Brain microvascular endothelial cell (primary cell): Measurements from ENCODE around the gene RNFT2.

ENCODE experiments used
- DNase-seq: peaks from one replicate; pipeline ENCODE4 v3.0.0-alpha.2; 2020
- H3K27ac ChIP-seq: fragments of 250-450 bp; sonication (Bioruptor Pico); 2 replicates; pipeline ENCODE4 v1.5.1; 2020; ENCODE audit warnings: mild to moderate bottlenecking, moderate library complexity
- H3K27me3 ChIP-seq: fragments of 250-450 bp; sonication (Bioruptor Pico); replicated peaks from 2 replicates; pipeline ENCODE4 v1.5.1; 2020; ENCODE audit warnings: mild to moderate bottlenecking
- H3K36me3 ChIP-seq: fragments of 250-450 bp; sonication (Bioruptor Pico); replicated peaks from 2 replicates; pipeline ENCODE4 v1.5.1; 2020; ENCODE audit warnings: mild to moderate bottlenecking
- H3K4me3 ChIP-seq: 2 replicates; pipeline ENCODE4 v1.5.1; 2011; ENCODE audit warnings: low read depth, mild to moderate bottlenecking, control low read depth, low read length, moderate library complexity
- CTCF ChIP-seq: IDR thresholded peaks from 2 replicates; pipeline ENCODE4 v1.5.1; 2011; ENCODE audit warnings: low read depth, mild to moderate bottlenecking, moderate library complexity, low read length, control low read depth, inconsistent platforms; ENCODE audit errors: missing control alignments
- in situ Hi-C: cut with HindIII; loops from 2 replicates; pipeline ENCODE4 v1.10.0; 2017; ENCODE audit warnings: low sequenced_read_pairs, low pct_ligation_motif_present

Gene RNFT2

GRCh38 chr12:116878567-116879508 is 140.7 kb downstream of the RNFT2 start:
- H3K4me3 ChIP-seq, result peak overlapping the region; percentile 5
- DNase-seq, result no peak
- peaks cover 62% of the 10 kb centered on the region for H3K27me3 ChIP-seq
- no peaks in the 10 kb centered on the region for H3K36me3 ChIP-seq
- H3K27ac ChIP-seq, result no peak overlapping the region
- in situ Hi-C loops, result no loop called here
- TF ChIP-seq CTCF, result no peak

GRCh38 chr12:116879509-116880212 is 141.5 kb downstream of the RNFT2 start:
- H3K36me3 ChIP-seq, result no peaks in the 10 kb centered on the region
- no peak for DNase-seq
- peaks cover 62% of the 10 kb centered on the region for H3K27me3 ChIP-seq
- no peak overlapping the region for H3K4me3 ChIP-seq
- no peak overlapping the region for H3K27ac ChIP-seq
- TF ChIP-seq CTCF, result no peak
- in situ Hi-C loops, result no loop called here

DNA sequence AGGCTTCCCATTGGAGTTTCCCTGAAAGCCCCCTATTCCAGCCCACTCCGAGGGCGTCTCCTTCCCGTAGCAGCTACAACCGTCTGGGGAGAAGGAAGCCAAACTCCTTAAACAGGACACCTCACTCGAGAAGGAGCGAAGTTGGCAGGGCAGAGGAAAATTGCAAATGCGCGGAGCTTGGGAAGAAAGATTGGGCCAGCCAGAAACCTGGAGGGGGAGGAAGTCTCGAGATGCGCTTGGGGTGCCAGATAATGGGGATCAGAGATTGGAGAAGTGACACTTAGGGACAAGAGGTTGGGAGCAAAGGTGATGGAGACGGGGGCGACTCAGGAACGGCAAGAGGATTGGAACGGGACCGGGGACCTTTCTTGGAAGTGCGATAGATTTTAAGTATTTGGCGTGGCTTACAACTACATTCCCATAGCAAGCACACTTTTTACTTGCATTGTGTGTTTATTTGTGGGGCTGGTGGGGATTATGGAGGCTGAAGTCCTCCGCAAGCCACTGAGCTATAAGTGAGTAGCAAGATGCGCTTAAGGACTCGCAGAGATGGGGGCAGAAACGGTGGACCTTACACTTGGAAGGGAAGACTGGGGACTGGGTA is 142.2 kb downstream of the RNFT2 start:
- H3K4me3 ChIP-seq, result no peak overlapping the region
- H3K27me3 ChIP-seq, result peaks cover 62% of the 10 kb centered on the region
- no peak for TF ChIP-seq CTCF
- no peaks in the 10 kb centered on the region for H3K36me3 ChIP-seq
- no peak for DNase-seq
- in situ Hi-C loops, result no loop called here
- no peak overlapping the region for H3K27ac ChIP-seq

DNA sequence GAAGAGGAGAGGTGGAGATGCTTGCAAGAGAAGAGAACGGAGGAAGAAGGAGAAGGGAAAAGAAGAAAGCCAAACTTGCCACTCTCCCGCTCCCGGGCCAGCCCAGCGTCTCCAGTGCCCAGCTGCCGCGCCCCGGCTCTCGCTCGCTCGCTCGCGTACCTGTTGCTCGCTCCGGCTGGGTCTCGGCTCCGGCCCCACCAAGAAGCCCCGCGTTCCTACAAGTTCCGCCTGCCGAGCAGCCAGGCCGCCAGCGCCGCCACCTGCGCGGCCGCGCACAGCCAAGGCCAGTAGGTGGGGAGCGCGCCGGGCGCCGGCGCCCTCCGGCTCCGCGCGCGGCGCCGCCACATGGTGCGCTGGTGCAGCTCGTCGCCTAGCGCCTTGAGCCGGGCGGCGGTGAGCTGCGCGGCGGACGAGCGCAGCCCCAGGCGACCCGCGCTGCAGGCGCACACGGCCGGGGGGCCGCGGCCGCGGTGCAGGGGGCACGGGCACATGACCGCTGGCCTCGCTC is 142.8 kb downstream of the RNFT2 start:
- no peak overlapping the region for H3K4me3 ChIP-seq
- no peak for DNase-seq
- H3K27me3 ChIP-seq, result peaks cover 60% of the 10 kb centered on the region
- no peaks in the 10 kb centered on the region for H3K36me3 ChIP-seq
- in situ Hi-C loops, result no loop called here
- no peak for TF ChIP-seq CTCF
- no peak overlapping the region for H3K27ac ChIP-seq

- H3K36me3 ChIP-seq, result no peaks in the 10 kb centered on the region
- DNase-seq, result no peak
- TF ChIP-seq CTCF, result no peak
- H3K27ac ChIP-seq, result no peak within 1 kb of the TSS
- H3K4me3 ChIP-seq, result no peak within 1 kb of the TSS
- in situ Hi-C loops, result no loop called here
- H3K27me3 ChIP-seq, result peaks cover 60% of the 10 kb centered on the region
These were observed 143.3 kb downstream of the RNFT2 start, which contains the start of gene HRK for GRCh38 chr12:116881325-116881876. Gene HRK (minus strand): TSS chr12:116881441. CDS start chr12:116881307, 134 bp downstream.
